HG03460 (cell line): ENCODE results near the gene PILRB.
"Not testable (repeated sequence)": the region's sequence is repeated elsewhere in the genome, so short reads cannot be mapped to it uniquely, and the experiment has no call there.

Experiments used
- ATAC-seq: cut with Tn5 transposase; IDR thresholded peaks from one replicate; pipeline ENCODE4 v1.9.1; 2021; ENCODE audit not compliant: unreplicated experiment

Gene PILRB

DNA sequence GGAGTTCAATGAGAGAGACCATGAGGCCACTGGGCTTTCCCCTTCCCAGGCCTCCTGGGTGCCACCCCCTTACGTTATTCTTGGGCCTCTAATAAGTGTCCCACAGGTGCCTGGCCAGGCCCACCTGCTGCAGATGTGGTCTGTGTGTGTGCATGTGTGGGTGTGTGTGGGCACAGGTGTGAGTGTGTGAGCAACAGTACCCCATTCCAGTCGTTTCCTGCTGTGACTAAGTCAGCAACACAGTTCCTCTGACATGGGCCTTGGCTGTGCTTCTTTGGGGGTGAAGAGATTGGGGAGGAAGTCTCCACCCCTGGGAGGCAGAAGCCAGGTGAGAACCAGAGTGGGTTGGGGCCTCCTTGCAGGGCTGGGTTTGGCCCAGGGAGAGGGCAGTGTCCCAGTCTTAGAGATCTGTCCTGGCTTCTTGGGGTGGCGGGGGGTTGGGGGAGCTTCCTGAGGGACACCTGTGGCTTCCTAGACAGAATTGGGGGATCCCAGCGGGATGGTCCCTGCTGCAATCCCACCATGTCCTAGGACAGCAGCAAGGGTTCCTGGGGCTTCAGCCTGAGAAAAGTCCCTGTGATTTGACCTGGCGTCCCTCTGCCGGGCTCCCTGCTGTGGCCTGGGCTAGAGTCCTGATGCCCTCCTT is 4.1 kb upstream of the PILRB start:
- ATAC-seq = no peak

DNA sequence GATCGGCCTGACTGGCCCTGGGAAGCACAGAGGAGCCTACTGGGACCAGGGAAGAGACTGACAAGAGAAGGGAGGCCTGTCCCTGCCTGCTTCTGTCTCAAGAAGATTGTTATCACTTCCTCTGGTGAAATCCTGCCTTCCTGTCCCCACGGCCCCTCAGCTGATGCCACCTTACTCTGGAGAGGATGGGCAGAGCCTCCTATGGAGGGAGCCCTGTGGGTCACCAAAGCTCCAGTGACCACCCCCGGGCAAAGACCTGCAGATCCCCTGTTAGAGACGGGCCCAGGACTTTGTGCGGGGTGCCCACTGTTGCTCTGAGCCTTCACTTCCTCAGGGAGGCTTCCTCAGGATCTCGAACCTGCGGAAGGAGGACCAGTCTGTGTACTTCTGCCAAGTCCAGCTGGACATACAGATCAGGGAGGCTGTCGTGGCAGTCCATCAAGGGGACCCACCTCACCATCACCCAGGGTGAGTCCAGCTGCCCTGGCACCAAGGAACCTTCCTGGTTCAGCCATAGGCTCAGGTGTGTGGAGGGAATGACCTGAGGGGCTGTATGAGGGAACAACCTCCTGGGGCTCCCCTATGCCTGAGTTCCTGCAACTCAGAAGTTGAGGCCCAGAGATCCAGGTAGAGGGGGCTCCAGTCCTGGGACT is 1.4 kb upstream of the PILRB start:
- no peak for ATAC-seq

DNA sequence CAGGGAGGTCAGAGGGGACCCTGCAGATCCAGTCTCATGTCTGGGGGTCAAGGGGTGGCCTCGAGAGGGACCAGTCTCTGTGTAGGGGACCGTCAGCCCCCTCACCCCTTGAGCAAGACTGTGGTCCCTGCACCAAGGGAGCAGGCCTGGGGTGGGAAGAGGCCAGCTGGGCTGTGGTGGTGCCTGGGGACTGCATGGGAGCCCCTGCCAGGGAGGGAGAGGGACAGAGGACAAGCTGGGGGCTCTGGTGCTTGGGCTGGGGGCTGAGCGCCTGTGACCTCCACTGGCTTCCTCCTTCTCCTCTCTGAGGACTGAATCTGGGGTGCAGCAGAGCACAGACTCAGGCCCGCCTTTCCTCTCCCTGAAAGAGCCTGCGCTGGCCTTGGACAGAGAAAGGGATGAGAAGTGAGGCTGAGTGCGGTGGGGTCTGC is 771 bp upstream of the PILRB start:
- no peak for ATAC-seq

DNA sequence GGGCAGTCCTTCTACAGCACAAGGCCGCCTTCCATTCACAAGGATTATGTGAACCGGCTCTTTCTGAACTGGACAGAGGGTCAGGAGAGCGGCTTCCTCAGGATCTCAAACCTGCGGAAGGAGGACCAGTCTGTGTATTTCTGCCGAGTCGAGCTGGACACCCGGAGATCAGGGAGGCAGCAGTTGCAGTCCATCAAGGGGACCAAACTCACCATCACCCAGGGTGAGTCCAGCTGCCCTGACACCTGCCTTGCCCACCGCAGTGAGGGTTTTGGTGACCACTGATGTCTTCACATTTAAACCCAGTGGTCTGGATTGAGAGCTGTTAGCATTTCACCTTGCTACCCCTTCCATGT is 918 bp downstream of the PILRB start:
- no peak for ATAC-seq

DNA sequence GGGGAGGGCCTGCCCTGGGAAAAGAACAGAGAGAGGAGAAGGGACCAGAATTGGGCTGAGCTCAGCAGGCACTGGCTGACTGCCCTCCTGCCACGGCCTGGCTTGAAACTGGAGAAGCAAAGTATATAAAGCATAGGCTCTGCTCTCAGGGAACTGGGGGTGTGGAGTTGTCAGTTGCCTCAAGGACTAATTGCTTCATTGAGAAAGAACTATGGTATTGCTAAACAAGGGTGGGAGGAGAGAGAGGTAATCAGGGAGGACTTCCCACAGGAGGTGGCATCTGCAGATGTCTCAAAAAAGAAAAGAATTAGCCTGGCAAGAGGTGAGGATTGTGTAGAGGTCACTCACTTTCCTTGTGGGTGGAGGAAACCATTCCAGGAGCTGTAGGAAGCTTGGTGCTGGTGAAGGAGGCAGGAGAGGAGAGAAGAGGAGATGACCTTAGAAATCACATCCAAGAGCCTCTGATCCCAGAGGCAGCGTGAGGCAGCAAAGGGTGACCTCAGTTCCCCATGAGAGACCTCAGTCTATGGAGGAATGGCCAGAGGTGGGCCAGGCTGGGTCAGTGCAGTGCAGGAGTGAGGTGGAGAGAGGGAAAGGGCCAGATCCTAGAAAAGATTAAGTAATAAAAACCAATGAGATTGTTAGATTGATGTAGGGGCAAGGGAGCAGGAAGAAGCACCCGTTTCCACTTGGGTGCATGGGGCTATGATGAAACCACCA is 2.4 kb downstream of the PILRB start:
- no peak for ATAC-seq

DNA sequence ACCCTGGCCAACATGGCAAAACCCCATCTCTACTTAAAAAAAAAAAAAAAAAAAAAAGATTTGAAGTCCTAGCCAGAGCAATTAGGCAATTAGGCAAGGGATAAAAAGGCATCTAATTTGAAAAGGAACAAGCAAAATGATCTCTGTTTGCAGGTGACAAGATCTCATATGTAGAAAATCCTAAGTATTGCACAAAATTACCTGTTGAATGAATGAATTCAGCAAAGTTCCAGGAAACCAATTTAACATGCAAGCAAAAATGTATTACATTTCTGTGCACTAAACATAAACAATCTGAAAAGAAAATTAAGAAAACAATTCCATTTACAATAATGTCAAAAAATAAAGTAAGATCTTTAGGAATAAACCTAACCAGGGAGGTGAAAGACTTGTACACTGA is 5.2 kb downstream of the PILRB start:
- no peak for ATAC-seq

DNA sequence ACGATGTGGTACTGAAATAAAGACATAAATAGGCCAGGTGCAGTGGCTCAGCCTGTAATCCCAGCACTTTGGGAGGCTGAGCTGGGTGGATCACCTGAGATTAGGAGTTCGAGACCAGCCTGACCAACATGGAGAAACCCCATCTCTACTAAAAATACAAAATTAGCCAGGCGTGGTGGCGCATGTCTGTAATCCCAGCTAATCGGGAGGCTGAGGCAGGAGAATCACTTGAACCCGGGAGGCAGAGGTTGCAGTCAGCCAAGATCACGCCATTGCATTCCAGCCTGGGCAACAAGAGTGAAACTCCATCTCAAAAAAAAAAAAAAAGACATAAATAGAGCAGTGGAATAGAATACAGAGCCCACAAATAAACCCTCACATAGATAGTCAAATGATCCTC is 5.9 kb downstream of the PILRB start:
- ATAC-seq = not testable (repeated sequence)

DNA sequence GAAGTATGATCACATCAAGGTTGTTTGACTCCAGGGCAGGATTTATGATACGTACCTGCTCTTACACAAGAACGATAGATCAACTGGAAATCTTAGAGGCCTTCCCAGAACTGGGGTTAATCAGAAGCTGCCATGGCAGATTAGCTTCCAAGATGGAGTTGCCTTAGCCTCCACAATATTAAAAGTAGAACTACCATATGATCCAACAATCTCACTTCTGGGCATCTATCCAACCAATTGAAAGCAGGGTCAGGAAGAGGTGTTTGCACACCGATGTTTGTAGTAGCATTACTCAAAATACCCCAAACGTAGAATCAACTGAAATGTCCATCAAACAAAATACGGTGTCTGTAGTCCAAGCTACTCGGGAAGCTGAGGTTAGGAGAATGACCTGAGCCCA is 6.6 kb downstream of the PILRB start:
- no peak for ATAC-seq

DNA sequence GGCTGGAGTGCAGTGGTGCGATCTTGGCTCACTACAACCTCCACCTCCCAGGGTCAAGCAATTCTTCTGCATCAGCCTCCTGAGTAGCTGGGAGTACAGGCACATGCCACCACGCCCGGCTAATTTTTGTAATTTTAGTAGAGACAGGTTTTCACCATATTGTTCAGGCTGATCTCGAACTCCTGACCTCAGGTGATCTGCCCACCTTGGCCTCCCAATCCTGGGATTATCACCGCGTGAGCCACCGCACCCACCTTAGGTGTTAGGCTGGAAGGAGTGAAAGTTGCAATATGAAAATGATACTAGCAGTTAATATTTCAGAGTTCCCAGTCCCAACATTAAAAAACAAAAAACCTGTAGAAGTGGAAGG is 8.1 kb downstream of the PILRB start:
- not testable (repeated sequence) for ATAC-seq

DNA sequence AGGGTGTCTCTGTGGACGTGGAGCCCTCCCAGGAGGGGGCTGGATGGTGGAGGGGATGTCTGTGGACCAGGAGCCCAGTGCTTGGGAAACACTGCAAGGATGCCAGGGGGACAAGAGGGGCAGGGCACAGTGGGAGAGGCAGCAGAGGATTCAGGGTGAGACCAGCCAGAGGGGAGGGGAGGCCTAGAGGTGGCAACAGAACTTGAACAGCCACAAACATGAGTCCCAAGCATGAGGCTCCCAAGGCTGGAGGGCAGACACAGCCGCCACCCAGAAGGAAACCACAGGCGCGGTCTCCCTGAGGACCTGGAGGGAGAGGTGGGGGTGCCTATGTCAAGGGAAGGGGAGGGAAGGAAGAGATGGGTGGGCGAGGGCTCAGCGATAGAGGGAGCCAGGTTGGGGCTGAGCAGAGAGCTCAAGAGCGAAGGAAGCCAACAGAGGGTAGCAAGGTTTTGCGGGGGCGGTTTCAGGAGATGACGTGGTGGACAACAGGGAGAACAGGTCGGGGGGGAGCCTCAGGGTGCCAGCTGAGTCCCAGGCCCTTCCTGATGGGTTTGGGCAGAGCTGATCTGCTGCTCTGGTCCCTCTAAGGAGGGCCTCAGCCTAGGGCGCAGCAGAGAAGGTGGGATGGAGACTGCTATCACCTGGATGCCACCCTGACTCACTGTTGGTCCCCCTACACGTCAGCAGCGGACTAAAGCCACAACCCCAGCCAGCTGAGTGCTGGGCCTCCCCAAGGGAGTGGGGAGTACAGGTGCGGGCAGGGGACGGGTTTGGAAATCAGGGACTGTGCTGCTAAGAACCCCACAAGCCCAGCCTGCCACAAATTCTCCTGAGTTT is 8.7 kb downstream of the PILRB start:
- no peak for ATAC-seq

DNA sequence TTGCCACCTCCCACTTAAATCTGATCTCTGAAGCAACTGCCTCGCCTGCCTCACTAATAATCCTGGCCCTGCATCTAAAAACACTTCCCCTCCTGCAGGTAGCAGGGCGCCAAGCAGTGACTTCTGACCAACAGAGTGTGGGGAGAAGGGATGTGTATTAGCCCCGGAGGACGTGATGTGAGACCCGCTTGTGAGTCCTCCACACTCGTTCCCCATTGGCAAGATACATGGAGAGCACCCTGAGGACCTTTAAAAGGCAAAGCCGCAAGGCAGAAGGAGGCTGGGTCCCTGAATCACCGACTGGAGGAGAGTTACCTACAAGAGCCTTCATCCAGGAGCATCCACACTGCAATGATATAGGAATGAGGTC is 9.3 kb downstream of the PILRB start:
- ATAC-seq = no peak

DNA sequence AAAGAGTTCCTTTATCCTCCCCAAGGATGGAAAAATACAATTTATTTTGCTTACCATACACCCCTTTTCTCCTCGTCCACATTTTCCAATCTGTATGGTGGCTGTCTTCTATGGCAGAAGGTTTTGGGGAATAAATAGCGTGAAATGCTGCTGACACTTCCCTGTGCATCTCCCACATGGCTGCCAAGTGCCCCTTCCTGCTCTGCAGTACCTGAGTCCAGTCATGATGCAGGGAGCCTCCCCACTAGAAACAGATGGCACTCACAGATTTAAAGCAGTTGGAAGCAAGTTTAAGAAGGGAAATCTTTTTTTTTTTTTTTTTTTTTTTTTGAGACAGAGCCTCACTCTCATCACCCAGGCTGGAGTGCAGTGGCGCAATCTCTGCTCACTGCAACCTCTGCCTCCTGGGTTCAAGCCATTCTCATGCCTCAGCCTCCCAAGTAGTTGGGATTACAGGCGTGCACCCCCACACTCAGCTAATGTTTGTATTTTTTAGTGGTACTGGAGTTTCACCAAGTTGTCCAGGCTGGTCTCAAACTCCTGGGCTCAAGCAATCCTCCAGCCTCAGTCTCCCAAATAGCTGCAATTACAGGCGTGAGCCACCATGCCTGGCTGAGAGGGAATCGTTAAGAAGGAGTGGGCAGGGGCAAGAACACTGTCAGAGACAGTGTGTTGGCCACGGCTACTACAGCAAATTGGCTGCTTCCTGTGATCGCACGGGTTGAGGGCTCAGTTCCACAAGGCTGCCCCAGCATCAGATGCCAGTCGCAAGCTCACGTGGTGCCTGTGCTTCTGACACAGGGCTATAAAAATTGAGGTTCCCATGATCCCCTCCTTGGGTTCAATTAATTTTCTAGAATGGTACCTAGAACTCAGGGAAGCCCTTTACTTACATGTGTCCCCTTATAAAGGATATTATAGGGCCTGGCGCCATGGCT is 10.0 kb downstream of the PILRB start:
- no peak for ATAC-seq

DNA sequence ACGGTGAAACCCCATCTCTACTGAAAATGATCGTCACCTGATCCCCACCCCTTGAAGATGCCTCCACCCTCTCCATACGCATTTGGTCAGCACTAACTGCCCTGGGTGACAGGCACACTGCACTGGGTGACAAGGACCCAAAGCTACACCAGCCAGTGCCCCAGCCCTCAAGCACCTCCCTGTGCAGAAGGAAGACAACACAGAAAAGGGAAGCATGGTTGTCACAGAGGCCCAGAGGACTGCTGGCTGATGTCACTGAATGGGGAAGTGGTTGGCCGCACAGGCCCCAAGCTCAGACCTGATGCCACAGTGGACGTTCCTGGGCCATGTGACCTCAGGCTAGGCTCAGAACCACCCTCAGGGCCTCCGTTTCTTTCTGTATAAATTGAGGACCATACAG is 11.2 kb downstream of the PILRB start:
- peak; percentile 51 for ATAC-seq

DNA sequence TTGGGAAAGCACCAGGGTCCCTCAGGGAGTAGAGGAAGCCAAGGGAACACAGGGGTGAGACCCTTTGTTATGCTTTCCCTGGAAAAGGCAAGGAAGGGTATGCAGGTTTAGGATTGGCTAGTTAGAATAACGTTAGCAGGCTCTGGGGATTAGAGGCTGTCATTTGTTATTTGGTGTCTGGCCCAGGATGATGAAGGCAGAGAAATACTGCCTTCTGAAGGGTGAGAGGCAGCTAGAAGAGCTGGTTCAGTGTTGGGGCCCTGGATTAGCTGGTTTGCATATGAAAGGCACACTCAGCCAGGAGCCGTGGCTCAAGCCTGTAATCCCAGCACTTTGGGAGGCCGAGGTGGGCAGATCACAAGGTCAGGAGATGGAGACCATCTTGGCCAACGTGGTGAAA is 12.4 kb downstream of the PILRB start:
- ATAC-seq = no peak

DNA sequence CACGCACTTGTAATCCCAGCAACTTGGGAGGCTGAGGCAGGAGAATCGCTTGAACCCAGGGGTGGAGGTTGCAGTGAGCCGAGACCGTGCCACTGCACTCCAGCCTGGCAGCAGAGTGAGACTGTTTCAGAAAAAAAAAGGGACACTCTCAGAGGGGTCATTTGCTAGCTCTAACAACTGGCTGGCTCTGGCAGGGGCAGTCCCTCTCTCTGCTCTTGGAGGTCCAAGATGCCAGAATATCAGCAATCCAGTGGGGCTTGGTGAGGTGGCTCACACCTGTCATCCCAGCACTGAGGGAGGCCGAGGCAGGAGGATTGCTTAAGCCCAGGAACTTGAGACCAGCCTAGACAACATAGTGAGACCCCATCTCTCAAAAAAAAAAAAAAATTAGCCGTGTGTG is 12.8 kb downstream of the PILRB start:
- no peak for ATAC-seq

DNA sequence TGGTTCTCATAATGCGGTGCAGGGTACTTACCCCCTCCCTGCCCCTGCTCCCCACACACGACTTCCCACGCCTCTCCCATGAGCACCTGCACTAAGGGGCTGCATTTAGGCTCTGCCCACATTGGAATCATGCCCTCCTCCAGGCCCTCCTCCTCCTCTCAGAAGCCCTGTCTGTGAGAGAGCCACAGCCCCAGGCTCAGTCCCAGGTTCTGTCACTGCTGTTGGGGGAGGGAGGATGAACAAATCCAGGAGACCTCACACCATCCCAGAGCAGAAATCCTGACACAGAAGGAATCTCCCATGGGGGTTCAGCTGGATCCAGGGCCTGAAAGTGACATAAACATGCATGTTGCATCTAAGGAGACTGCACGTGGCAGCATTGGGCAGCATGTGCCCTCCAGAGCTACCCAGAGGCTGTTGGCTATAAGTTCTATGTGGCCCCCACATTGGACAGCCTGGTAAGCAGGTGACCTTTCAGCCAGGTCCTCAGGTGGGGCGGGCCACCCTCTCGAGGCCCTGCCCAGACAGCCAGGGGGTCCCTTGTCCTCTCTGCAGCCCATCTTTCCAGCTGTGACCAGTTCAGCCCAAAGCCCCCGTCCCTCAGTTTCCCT is 13.7 kb downstream of the PILRB start:
- no peak for ATAC-seq

DNA sequence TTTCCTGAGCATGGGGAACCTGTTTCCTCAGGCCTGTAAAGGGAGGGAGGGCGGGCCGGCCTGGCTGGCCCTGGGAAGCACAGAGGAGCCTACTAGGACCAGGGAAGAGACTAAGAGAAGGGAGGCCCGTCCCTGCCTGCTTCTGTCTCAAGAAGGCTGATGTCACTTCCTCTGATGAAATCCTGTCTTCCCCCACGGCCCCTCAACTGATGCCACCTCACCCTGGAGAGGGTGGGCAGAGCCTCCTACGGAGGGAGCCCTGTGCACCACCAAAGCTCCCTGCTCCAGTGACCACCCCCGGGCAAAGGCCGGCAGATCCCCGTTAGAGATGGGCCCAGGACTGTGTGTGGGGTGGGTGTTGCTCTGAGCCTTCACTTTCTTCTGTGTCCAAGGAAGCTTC is 14.3 kb downstream of the PILRB start:
- ATAC-seq = no peak

DNA sequence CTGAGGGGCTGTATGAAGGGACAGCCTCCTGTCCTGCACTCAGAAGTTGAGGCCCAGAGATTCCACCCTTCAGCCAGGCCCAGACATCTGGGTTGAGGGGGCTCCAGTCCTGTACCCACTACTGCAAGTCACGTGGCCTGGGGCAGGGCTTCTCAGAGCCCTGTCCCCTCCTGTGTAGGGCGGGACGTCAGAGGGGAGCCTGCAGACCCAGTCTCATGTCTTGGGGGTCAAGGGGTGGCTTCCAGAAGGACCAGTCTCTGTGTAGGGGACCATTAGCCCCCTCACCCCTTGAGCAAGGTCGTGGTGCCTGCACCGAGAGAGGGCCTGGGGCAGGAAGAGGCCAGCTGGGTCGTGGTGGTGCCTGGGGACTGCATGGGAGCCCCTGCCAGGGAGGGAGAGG is 14.8 kb downstream of the PILRB start:
- no peak for ATAC-seq

DNA sequence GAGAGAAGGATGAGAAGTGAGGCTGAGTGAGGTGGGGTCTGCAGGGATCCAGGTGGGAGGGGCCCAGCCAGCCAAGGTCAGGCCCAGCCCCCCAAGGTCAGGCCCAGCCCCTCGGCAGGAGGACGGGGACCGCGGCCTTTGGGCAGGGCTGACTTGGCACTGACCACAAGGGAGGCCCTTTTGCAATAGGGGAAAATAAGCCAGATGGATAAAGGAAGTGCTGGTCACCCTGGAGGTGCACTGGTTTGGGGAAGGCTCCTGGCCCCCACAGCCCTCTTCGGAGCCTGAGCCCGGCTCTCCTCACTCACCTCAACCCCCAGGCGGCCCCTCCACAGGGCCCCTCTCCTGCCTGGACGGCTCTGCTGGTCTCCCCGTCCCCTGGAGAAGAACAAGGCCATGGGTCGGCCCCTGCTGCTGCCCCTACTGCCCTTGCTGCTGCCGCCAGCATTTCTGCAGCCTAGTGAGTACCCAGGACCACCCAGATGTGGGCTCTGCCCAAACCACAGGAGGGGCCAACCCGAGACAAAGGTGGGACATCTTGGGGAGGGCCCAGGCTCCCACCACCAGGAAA is 15.4 kb downstream of the PILRB start, which contains the start of gene PILRA:
Gene PILRA, plus strand, starts transcription at position 227 of the 571 bp plus-strand sequence. Its CDS starts 170 bp downstream, at position 397.
- no peak for ATAC-seq
